ENCODE data around the gene VARS2.
"Not testable (repeated sequence)": the region's sequence is repeated elsewhere in the genome, so short reads cannot be mapped to it uniquely, and the experiment has no call there.

VARS2 gene

GRCh38 chr6:30893666-30894065, 20.4 kb upstream of the VARS2 start:
- no peak overlapping the region for H3K9ac ChIP-seq (ENCODE audit: low read depth, low read length)
- no peaks in the 10 kb centered on the region for H3K9me3 ChIP-seq (ENCODE audit: insufficient read depth, low read depth, low read length)
- H3K27me3 ChIP-seq (ENCODE audit: insufficient read depth, low read length): no peaks in the 10 kb centered on the region
- no peak overlapping the region for H3K27ac ChIP-seq (ENCODE audit: low read length)
- H3K36me3 ChIP-seq (ENCODE audit: insufficient read depth, low read depth, low read length): peaks cover 99% of the 10 kb centered on the region
- H3K4me3 ChIP-seq (ENCODE audit: low read length): no peak overlapping the region
- 0 out of 2 replicates have a peak, but pooled peaks cover 4% of the 10 kb centered on the region for H3K4me1 ChIP-seq (ENCODE audit: insufficient read depth, low read length)

GRCh38 chr6:30894381-30894780, 19.7 kb upstream of the VARS2 start:
- H3K4me3 ChIP-seq (ENCODE audit: low read length): no peak overlapping the region
- peaks cover 99% of the 10 kb centered on the region for H3K36me3 ChIP-seq (ENCODE audit: insufficient read depth, low read depth, low read length)
- 0 out of 2 replicates have a peak, but pooled peaks cover 4% of the 10 kb centered on the region for H3K4me1 ChIP-seq (ENCODE audit: insufficient read depth, low read length)
- H3K27me3 ChIP-seq (ENCODE audit: insufficient read depth, low read length): no peaks in the 10 kb centered on the region
- H3K27ac ChIP-seq (ENCODE audit: low read length): no peak overlapping the region
- H3K9me3 ChIP-seq (ENCODE audit: insufficient read depth, low read depth, low read length): no peaks in the 10 kb centered on the region
- H3K9ac ChIP-seq (ENCODE audit: low read depth, low read length): no peak overlapping the region

GRCh38 chr6:30894935-30895334, 19.1 kb upstream of the VARS2 start:
- Histone ChIP-seq H3K9ac (ENCODE audit: low read depth, low read length) (no peak overlapping the region), H3K27me3 (ENCODE audit: insufficient read depth, low read length) (no peaks in the 10 kb centered on the region), H3K9me3 (ENCODE audit: insufficient read depth, low read depth, low read length) (no peaks in the 10 kb centered on the region), H3K27ac (ENCODE audit: low read length) (no peak overlapping the region), H3K4me3 (ENCODE audit: low read length) (no peak overlapping the region), H3K4me1 (ENCODE audit: insufficient read depth, low read length) (0 out of 2 replicates have a peak, but pooled peaks cover 4% of the 10 kb centered on the region), H3K36me3 (ENCODE audit: insufficient read depth, low read depth, low read length) (peaks cover 99% of the 10 kb centered on the region)

- Histone ChIP-seq H3K4me1 (ENCODE audit: insufficient read depth, low read length) (0 out of 2 replicates have a peak, but pooled peaks cover 4% of the 10 kb centered on the region), H3K27me3 (ENCODE audit: insufficient read depth, low read length) (no peaks in the 10 kb centered on the region), H3K4me3 (ENCODE audit: low read length) (no peak overlapping the region), H3K9ac (ENCODE audit: low read depth, low read length) (no peak overlapping the region), H3K27ac (ENCODE audit: low read length) (no peak overlapping the region), H3K9me3 (ENCODE audit: insufficient read depth, low read depth, low read length) (no peaks in the 10 kb centered on the region), H3K36me3 (ENCODE audit: insufficient read depth, low read depth, low read length) (peaks cover 99% of the 10 kb centered on the region)
Measured at GRCh38 chr6:30895343-30895742, 18.7 kb upstream of the VARS2 start.

GRCh38 chr6:30896541-30896940, 17.5 kb upstream of the VARS2 start:
- no peaks in the 10 kb centered on the region for H3K27me3 ChIP-seq (ENCODE audit: insufficient read depth, low read length)
- H3K27ac ChIP-seq (ENCODE audit: low read length): no peak overlapping the region
- H3K4me3 ChIP-seq (ENCODE audit: low read length): no peak overlapping the region

GRCh38 chr6:30897882-30898281, 16.2 kb upstream of the VARS2 start:
- Histone ChIP-seq H3K4me1 (ENCODE audit: insufficient read depth, low read length) (no peaks in the 10 kb centered on the region), H3K4me3 (ENCODE audit: low read length) (no peak overlapping the region), H3K9ac (ENCODE audit: low read depth, low read length) (no peak overlapping the region), H3K27ac (ENCODE audit: low read length) (no peak overlapping the region), H3K27me3 (ENCODE audit: insufficient read depth, low read length) (no peaks in the 10 kb centered on the region), H3K36me3 (ENCODE audit: insufficient read depth, low read depth, low read length) (peaks cover 73% of the 10 kb centered on the region), H3K9me3 (ENCODE audit: insufficient read depth, low read depth, low read length) (no peaks in the 10 kb centered on the region)

More at GRCh38 chr6:30896541-30896940, 17.5 kb upstream of the VARS2 start:
- H3K9ac ChIP-seq (ENCODE audit: low read depth, low read length): no peak overlapping the region
- no peaks in the 10 kb centered on the region for H3K9me3 ChIP-seq (ENCODE audit: insufficient read depth, low read depth, low read length)
- peaks cover 87% of the 10 kb centered on the region for H3K36me3 ChIP-seq (ENCODE audit: insufficient read depth, low read depth, low read length)
- H3K4me1 ChIP-seq (ENCODE audit: insufficient read depth, low read length): 0 out of 2 replicates have a peak, but pooled peaks cover 4% of the 10 kb centered on the region

GRCh38 chr6:30898750-30899360, 15.2 kb upstream of the VARS2 start:
- peaks cover 64% of the 10 kb centered on the region for H3K36me3 ChIP-seq (ENCODE audit: insufficient read depth, low read depth, low read length)

GRCh38 chr6:30900863-30901417, 13.1 kb upstream of the VARS2 start:
- Histone ChIP-seq H3K36me3 (ENCODE audit: insufficient read depth, low read depth, low read length) (peaks cover 43% of the 10 kb centered on the region), H3K4me3 (ENCODE audit: low read length) (no peak overlapping the region), H3K27ac (ENCODE audit: low read length) (no peak overlapping the region), H3K9me3 (ENCODE audit: insufficient read depth, low read depth, low read length) (no peaks in the 10 kb centered on the region), H3K4me1 (ENCODE audit: insufficient read depth, low read length) (no peaks in the 10 kb centered on the region), H3K9ac (ENCODE audit: low read depth, low read length) (no peak overlapping the region), H3K27me3 (ENCODE audit: insufficient read depth, low read length) (no peaks in the 10 kb centered on the region)

More at GRCh38 chr6:30898750-30899360, 15.2 kb upstream of the VARS2 start:
- H3K9ac ChIP-seq (ENCODE audit: low read depth, low read length): no peak overlapping the region
- H3K27ac ChIP-seq (ENCODE audit: low read length): no peak overlapping the region
- H3K4me1 ChIP-seq (ENCODE audit: insufficient read depth, low read length): no peaks in the 10 kb centered on the region
- no peaks in the 10 kb centered on the region for H3K27me3 ChIP-seq (ENCODE audit: insufficient read depth, low read length)
- H3K4me3 ChIP-seq (ENCODE audit: low read length): no peak overlapping the region
- no peaks in the 10 kb centered on the region for H3K9me3 ChIP-seq (ENCODE audit: insufficient read depth, low read depth, low read length)

GRCh38 chr6:30901436-30901835, 12.6 kb upstream of the VARS2 start:
- Histone ChIP-seq H3K9ac (ENCODE audit: low read depth, low read length) (no peak overlapping the region), H3K4me1 (ENCODE audit: insufficient read depth, low read length) (no peaks in the 10 kb centered on the region), H3K27me3 (ENCODE audit: insufficient read depth, low read length) (no peaks in the 10 kb centered on the region), H3K36me3 (ENCODE audit: insufficient read depth, low read depth, low read length) (peaks cover 38% of the 10 kb centered on the region), H3K4me3 (ENCODE audit: low read length) (no peak overlapping the region), H3K9me3 (ENCODE audit: insufficient read depth, low read depth, low read length) (no peaks in the 10 kb centered on the region), H3K27ac (ENCODE audit: low read length) (no peak overlapping the region)

GRCh38 chr6:30902196-30902595, 11.8 kb upstream of the VARS2 start:
- not testable (repeated sequence) for H3K4me3 ChIP-seq (ENCODE audit: low read length); H3K27ac ChIP-seq (ENCODE audit: low read length); H3K4me1 ChIP-seq (ENCODE audit: insufficient read depth, low read length); H3K9ac ChIP-seq (ENCODE audit: low read depth, low read length); H3K27me3 ChIP-seq (ENCODE audit: insufficient read depth, low read length); H3K9me3 ChIP-seq (ENCODE audit: insufficient read depth, low read depth, low read length)
- peaks cover 31% of the 10 kb centered on the region for H3K36me3 ChIP-seq (ENCODE audit: insufficient read depth, low read depth, low read length)

GRCh38 chr6:30902709-30903108, 11.3 kb upstream of the VARS2 start:
- Histone ChIP-seq H3K4me1 (ENCODE audit: insufficient read depth, low read length) (no peaks in the 10 kb centered on the region), H3K27me3 (ENCODE audit: insufficient read depth, low read length) (no peaks in the 10 kb centered on the region), H3K27ac (ENCODE audit: low read length) (no peak overlapping the region), H3K9me3 (ENCODE audit: insufficient read depth, low read depth, low read length) (no peaks in the 10 kb centered on the region), H3K36me3 (ENCODE audit: insufficient read depth, low read depth, low read length) (peaks cover 26% of the 10 kb centered on the region), H3K4me3 (ENCODE audit: low read length) (no peak overlapping the region), H3K9ac (ENCODE audit: low read depth, low read length) (no peak overlapping the region)

GRCh38 chr6:30903236-30903635, 10.8 kb upstream of the VARS2 start:
- H3K27ac ChIP-seq (ENCODE audit: low read length): no peak overlapping the region
- H3K36me3 ChIP-seq (ENCODE audit: insufficient read depth, low read depth, low read length): peaks cover 20% of the 10 kb centered on the region
- no peaks in the 10 kb centered on the region for H3K4me1 ChIP-seq (ENCODE audit: insufficient read depth, low read length)

More at GRCh38 chr6:30903236-30903635, 10.8 kb upstream of the VARS2 start:
- no peaks in the 10 kb centered on the region for H3K9me3 ChIP-seq (ENCODE audit: insufficient read depth, low read depth, low read length)
- no peak overlapping the region for H3K4me3 ChIP-seq (ENCODE audit: low read length)
- no peaks in the 10 kb centered on the region for H3K27me3 ChIP-seq (ENCODE audit: insufficient read depth, low read length)
- no peak overlapping the region for H3K9ac ChIP-seq (ENCODE audit: low read depth, low read length)

Data from iPS-20b (cell line).